PC-3 (cell line): Measurements from ENCODE around the gene DEPDC1. TPM values are rescaled to one million over a fixed set of nuclear protein-coding genes. Genes with fewer than 3 reads are reported as not detected.

Experiments
- ATAC-seq: fragments of 200-7000 bp; cut with Tn5 transposase; 2 replicates; pipeline ENCODE4 v1.9.1; 2020; ENCODE audit warnings: mild to moderate bottlenecking, moderate library complexity
- BruUV-seq: library from RNA; stranded (reverse); fragments of 400-500 nt; replicated peaks from 2 replicates; lab custom pipeline; 2021; lab: Mats Ljungman, UMichigan
- CTCF ChIA-PET: fragments of 300-600 bp; sonication (Branson Sonifier 250); formaldehyde crosslinking; loops from one replicate; lab custom pipeline; 2022; ENCODE audit warnings: antibody characterized with exemption; lab: Charles Lee
- POLR2A ChIA-PET: fragments of 300-600 bp; sonication (Branson Sonifier 250); formaldehyde crosslinking; loops from one replicate; lab custom pipeline; 2022; ENCODE audit warnings: antibody characterized with exemption; ENCODE audit not compliant: unreplicated experiment; lab: Charles Lee
- DNase-seq: peaks from one replicate; pipeline ENCODE4 v3.0.0-alpha.2; 2015
- H2AFZ ChIP-seq: fragments of 300-600 bp; sonication (generic); 2 replicates; pipeline ENCODE4 v1.6.0; 2016; ENCODE audit warnings: antibody characterized with exemption, low read length
- H3F3A ChIP-seq: fragments of 300-600 bp; sonication (generic); one replicate; pipeline ENCODE4 v1.6.0; 2017; ENCODE audit warnings: antibody characterized with exemption, low read length, control low read depth, mild to moderate bottlenecking; ENCODE audit not compliant: unreplicated experiment
- H3K27ac ChIP-seq: fragments of 300-600 bp; sonication (generic); 2 replicates; pipeline ENCODE4 v1.5.1; 2016; ENCODE audit warnings: mild to moderate bottlenecking, low read length
- H3K27me3 ChIP-seq: fragments of 300-600 bp; sonication (generic); 2 replicates; pipeline ENCODE4 v1.6.1; 2016; ENCODE audit warnings: low read length, mixed read lengths
- H3K36me3 ChIP-seq: fragments of 300-600 bp; sonication (generic); 2 replicates; pipeline ENCODE4 v1.6.1; 2016; ENCODE audit warnings: low read depth, mixed run types, low read length, mixed read lengths
- H3K4me1 ChIP-seq: fragments of 300-600 bp; sonication (generic); 2 replicates; pipeline ENCODE4 v1.5.1; 2016; ENCODE audit warnings: low read length; ENCODE audit not compliant: insufficient read depth
- H3K4me2 ChIP-seq: fragments of 300-600 bp; sonication (generic); 2 replicates; pipeline ENCODE4 v1.6.0; 2016; ENCODE audit warnings: low read length
- H3K4me3 ChIP-seq: fragments of 300-600 bp; sonication (generic); 2 replicates; pipeline ENCODE4 v1.5.1; 2016; ENCODE audit warnings: mild to moderate bottlenecking, low read length, mixed read lengths
- H3K79me2 ChIP-seq: fragments of 300-600 bp; sonication (generic); 2 replicates; pipeline ENCODE4 v1.6.1; 2017; ENCODE audit warnings: low read length, mixed read lengths
- H3K9ac ChIP-seq: fragments of 300-600 bp; sonication (generic); 2 replicates; pipeline ENCODE4 v1.6.0; 2016; ENCODE audit warnings: mild to moderate bottlenecking, low read length
- H3K9me2 ChIP-seq: fragments of 300-600 bp; sonication (generic); replicated peaks from 2 replicates; pipeline ENCODE4 v1.6.1; 2016; ENCODE audit warnings: mixed run types, low read length, mixed read lengths
- H3K9me3 ChIP-seq: fragments of 300-600 bp; sonication (generic); 2 replicates; pipeline ENCODE4 v1.6.1; 2016; ENCODE audit warnings: low read length, mixed read lengths
- H4K20me1 ChIP-seq: fragments of 300-600 bp; sonication (generic); 2 replicates; pipeline ENCODE4 v1.6.1; 2016; ENCODE audit warnings: low read length, mixed read lengths
- CTCF ChIP-seq: fragments of 300-600 bp; sonication (generic); conservative IDR thresholded peaks from 2 replicates; pipeline ENCODE4 v1.5.1; 2017; ENCODE audit warnings: antibody characterized with exemption, low read depth, mild to moderate bottlenecking, low read length
- EZH2 ChIP-seq: fragments of 300-600 bp; sonication (generic); IDR thresholded peaks from one replicate; pipeline ENCODE4 v1.6.1; 2017; ENCODE audit warnings: antibody characterized with exemption, mild to moderate bottlenecking, low read length; ENCODE audit not compliant: unreplicated experiment
- EZH2phosphoT487 ChIP-seq: fragments of 300-600 bp; sonication (generic); IDR thresholded peaks from 2 replicates; pipeline ENCODE4 v1.6.1; 2018; ENCODE audit warnings: mild to moderate bottlenecking, antibody characterized with exemption, low read length, borderline replicate concordance
- intact Hi-C: fragments of 100-400 bp; cut with micrococcal nuclease; formaldehyde crosslinking; loops from 2 replicates; pipeline ENCODE4 v1.9.0; 2023
- total RNA-seq: library from RNA; depleted of rRNA; stranded (reverse); fragments of >200 nt; gene quantifications from 2 replicates; pipeline ENCODE4 v1.2.3, GENCODE V29; 2014

The DEPDC1 gene
- total RNA-seq, 1 experiment from 2014 or later, result 21.6 TPM

DNA sequence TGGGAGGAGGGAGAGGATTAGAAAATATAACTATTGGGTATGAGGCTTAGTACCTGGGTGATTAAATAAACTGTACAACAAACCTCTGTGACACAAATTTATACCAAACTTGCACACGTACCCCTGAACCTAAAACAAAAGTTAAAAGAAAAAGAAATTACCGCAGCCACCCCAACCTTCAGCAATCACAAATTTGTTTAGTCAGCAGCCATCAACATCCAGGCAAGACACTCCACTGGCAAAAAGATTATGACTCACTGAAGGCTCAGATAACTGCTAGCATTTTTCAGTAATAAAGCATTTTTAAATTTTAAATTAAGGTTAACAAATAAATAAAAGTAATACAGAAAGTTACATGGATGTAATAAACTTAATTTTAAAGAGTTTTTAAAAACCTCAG lies 14.4 kb upstream of the DEPDC1 start:
- ChIA-PET CTCF (no interaction called here), POLR2A (no interaction called here)
- Histone ChIP-seq H3K79me2 (no peaks in the 10 kb centered on the region), H3F3A (no peaks in the 10 kb centered on the region), H3K4me1 (no peaks in the 10 kb centered on the region), H3K9me3 (no peaks in the 10 kb centered on the region), H3K4me3 (no peak overlapping the region), H3K9ac (no peak overlapping the region), H2AFZ (no peak overlapping the region), H4K20me1 (no peaks in the 10 kb centered on the region), H3K36me3 (no peaks in the 10 kb centered on the region), H3K4me2 (no peak overlapping the region), H3K9me2 (no peaks in the 10 kb centered on the region), H3K27ac (no peak overlapping the region), H3K27me3 (no peaks in the 10 kb centered on the region)
- no peak for ATAC-seq
- intact Hi-C loops, result no loop called here
- TF ChIP-seq EZH2phosphoT487 (no peak), CTCF (no peak), EZH2 (no peak)
- DNase-seq, result no peak
- BruUV-seq, result no TSS peak

GRCh38 chr1:68506386-68506785 lies 9.5 kb upstream of the DEPDC1 start:
- no peaks in the 10 kb centered on the region for H4K20me1 ChIP-seq
- H3F3A ChIP-seq, result no peaks in the 10 kb centered on the region
- no peak for ATAC-seq
- no peak overlapping the region for H3K4me2 ChIP-seq
- no peak overlapping the region for H2AFZ ChIP-seq
- no peaks in the 10 kb centered on the region for H3K9me3 ChIP-seq
- CTCF ChIA-PET, result interaction anchor here (0.6 kb wide), 1 partner anchor 40 kb away, joined by 5 read pairs; no protein-coding TSS in a partner anchor
- H3K4me1 ChIP-seq, result no peaks in the 10 kb centered on the region
- no peaks in the 10 kb centered on the region for H3K9me2 ChIP-seq
- intact Hi-C loops, result no loop called here
- BruUV-seq, result no TSS peak
- no peak overlapping the region for H3K27ac ChIP-seq
- H3K27me3 ChIP-seq, result no peaks in the 10 kb centered on the region
- POLR2A ChIA-PET, result interaction anchor here (0.5 kb wide), 1 partner anchor 22 kb away, joined by 3 read pairs; no protein-coding TSS in a partner anchor
- peak; percentile 38 for DNase-seq
- H3K79me2 ChIP-seq, result no peaks in the 10 kb centered on the region
- H3K36me3 ChIP-seq, result no peaks in the 10 kb centered on the region
- TF ChIP-seq CTCF (no peak), EZH2phosphoT487 (no peak), EZH2 (no peak)
- no peak overlapping the region for H3K9ac ChIP-seq
- no peak overlapping the region for H3K4me3 ChIP-seq

DNA sequence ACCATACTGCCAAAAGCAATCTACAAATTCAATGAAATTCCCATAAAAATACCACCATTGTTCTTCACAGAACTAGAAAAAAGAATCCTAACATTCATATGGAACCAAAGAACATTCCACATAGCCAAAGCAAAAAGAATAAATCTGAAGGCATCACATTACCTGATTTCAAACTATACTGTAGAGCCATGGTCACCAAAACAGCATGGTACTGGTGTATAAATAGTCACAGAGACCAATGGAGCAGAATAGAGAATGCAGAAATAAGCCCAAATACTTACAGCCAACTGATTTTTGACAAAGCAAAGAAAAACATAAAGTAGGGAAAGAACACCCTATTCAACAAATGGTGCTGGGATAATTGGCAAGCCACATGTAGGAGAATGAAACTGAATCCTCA lies 6.2 kb upstream of the DEPDC1 start:
- Histone ChIP-seq H3K79me2 (no peaks in the 10 kb centered on the region), H4K20me1 (no peaks in the 10 kb centered on the region), H3K4me1 (no peaks in the 10 kb centered on the region), H3K9me3 (no peaks in the 10 kb centered on the region), H3K27ac (no peak overlapping the region), H3K4me3 (no peak overlapping the region), H3K4me2 (no peak overlapping the region), H3K27me3 (no peaks in the 10 kb centered on the region), H3K9ac (no peak overlapping the region), H3K9me2 (no peaks in the 10 kb centered on the region), H2AFZ (no peak overlapping the region), H3K36me3 (no peaks in the 10 kb centered on the region), H3F3A (no peaks in the 10 kb centered on the region)
- ATAC-seq (no peak), DNase-seq (no peak)
- BruUV-seq, result no TSS peak
- ChIA-PET POLR2A (no interaction called here), CTCF (no interaction called here)
- TF ChIP-seq EZH2 (no peak), CTCF (no peak), EZH2phosphoT487 (no peak)
- intact Hi-C loops, result no loop called here
